Transverse colon (tissue), 4 donors: ENCODE results near the gene MIDN. TPM values are rescaled to one million over a fixed set of nuclear protein-coding genes. Genes with fewer than 3 reads are reported as not detected.
A peak's percentile ranks its signal among the peaks of the same experiment; 100 is the strongest.

ENCODE experiments used
- DNase-seq: peaks from one replicate; pipeline ENCODE4 v3.0.0-alpha.2; 2019
- H3K27ac ChIP-seq, 4 donors: fragments of 200-600 bp; sonication (generic); 2 replicates each; pipeline ENCODE4 v1.5.1; 2016 to 2018; ENCODE audit warnings: inconsistent platforms in 4 of 4
- H3K27me3 ChIP-seq: fragments of 200-600 bp; sonication (generic); 2 replicates; pipeline ENCODE4 v1.5.1; 2017; ENCODE audit warnings: inconsistent platforms
- H3K36me3 ChIP-seq, 4 donors: fragments of 200-600 bp; sonication (generic); 2 replicates each; pipeline ENCODE4 v1.5.1; 2017 to 2019; ENCODE audit warnings: inconsistent platforms in 4 of 4
- H3K4me1 ChIP-seq, 4 donors: fragments of 200-600 bp; sonication (generic); 2 replicates each; pipeline ENCODE4 v1.5.1; 2017 to 2020; ENCODE audit warnings: inconsistent platforms in 4 of 4
- H3K4me3 ChIP-seq, 4 donors: fragments of 200-600 bp; sonication (generic); 1 replicate in 1 of 4; 2 replicates in 3 of 4; pipeline versions ENCODE4 v1.5.1 to v1.6.1; 2017 to 2019; ENCODE audit warnings: inconsistent platforms in 4 of 4
- H3K9me3 ChIP-seq, 2 donors: fragments of 200-600 bp; sonication (generic); 2 replicates each; pipeline ENCODE4 v1.5.1; 2017 to 2019; ENCODE audit warnings: inconsistent platforms in 2 of 2
- EP300 ChIP-seq: sonication (generic); formaldehyde crosslinking; IDR thresholded peaks from one replicate; pipeline ENCODE4 v1.6.1; 2017; ENCODE audit warnings: antibody characterized with exemption, low read depth
- POLR2A ChIP-seq: fragments of 450-650 bp; IDR thresholded peaks from one replicate; pipeline ENCODE4 v1.6.1; 2016; ENCODE audit warnings: antibody characterized with exemption, mild to moderate bottlenecking, moderate library complexity
- POLR2AphosphoS5 ChIP-seq, 3 donors: sonication (generic); formaldehyde crosslinking; IDR thresholded peaks; one replicate each; pipeline ENCODE4 v1.6.1; 2016; ENCODE audit warnings: antibody characterized with exemption in 3 of 3
- WGBS, 2 donors: methylation state at CpG; one replicate each; pipeline ENCODE4 v1.1.5; 2018; ENCODE audit warnings: low coverage in 1 of 2; 5-methylcytosine and 5-hydroxymethylcytosine counted together
- in situ Hi-C, 4 donors: fragments of 200-750 bp; cut with MboI; loops; one replicate each; pipeline versions ENCODE4 v1.15.0 to v1.15.1; 2017; ENCODE audit warnings: low sequenced_read_pairs in 3 of 4, low pct_ligation_motif_present in 1 of 4, low pct_unique_long_range_greater_than_20kb in 1 of 4
- intact Hi-C: fragments of 100-400 bp; cut with DNase I; formaldehyde crosslinking; loops from one replicate; pipeline ENCODE4 v1.15.1; 2023; ENCODE audit warnings: low total_unique reads
- total RNA-seq, 4 donors: library from RNA; depleted of rRNA; stranded (reverse); fragments of >200 nt; gene quantifications; one replicate each; pipeline ENCODE4 v1.1.0, GENCODE V29; 2016
- TF ChIP-seq, protein P1 (sequence below), 5 experiments: fragments of 200-600 bp in 3 of 5; fragments of 450-650 bp in 2 of 5; sonication (generic) in 3 of 5; IDR thresholded peaks; 1 replicate in 2 of 5; 2 replicates in 3 of 5; pipeline ENCODE4 v1.5.1; 2016 to 2017; ENCODE audit warnings: antibody characterized with exemption in 5 of 5, inconsistent platforms in 3 of 5, mild to moderate bottlenecking in 2 of 5, moderate library complexity in 1 of 5

Gene MIDN
- total RNA-seq, 4 donors from 2014 or later, result 89.4 to 379 (median 116) TPM

DNA sequence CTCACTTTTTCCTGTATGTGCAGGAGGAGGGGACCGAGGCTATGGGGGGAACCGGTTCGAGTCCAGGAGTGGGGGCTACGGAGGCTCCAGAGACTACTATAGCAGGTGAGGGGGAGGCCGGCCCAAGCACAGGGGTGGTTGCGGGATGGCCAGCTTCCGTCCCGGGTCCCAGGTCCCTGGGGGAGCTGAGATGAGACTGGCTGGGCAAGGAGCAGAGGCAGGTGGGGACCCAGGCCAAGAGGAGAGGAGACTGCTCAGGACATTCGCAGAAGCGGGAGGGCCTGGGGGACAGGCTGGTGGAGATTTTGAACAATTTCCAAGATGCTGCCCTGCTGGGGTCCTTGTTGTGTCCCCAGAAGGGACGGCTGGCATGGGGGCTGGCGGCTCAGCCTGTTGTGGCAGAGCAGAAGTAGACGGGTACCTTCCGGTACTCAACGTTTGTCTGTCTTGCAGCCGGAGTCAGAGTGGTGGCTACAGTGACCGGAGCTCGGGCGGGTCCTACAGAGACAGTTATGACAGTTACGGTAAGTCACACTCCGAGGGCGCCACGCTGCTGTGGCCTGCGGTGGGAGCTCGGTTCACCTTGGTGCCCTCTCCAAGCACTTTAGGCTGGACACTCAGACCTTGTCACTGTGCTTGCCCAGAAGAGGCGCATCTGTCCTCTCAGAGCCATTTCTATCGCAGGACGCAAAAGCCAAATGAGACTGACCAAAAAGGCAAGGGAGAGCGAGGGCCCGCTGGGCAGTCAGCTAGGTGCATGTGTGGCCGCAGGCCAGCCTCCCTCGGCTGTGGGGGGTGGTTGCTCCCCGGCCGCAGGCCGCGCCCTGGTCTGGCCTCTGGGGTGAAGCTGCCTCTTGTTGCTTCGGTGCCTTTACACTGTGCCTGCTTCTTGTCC is 23.4 kb downstream of the MIDN start:
- H3K4me3 ChIP-seq, result peak overlapping the region in 1 of 4 donors; percentile 71
- peak overlapping the region; percentile 98 to 100 (median 100) for H3K27ac ChIP-seq
- in situ Hi-C loops (no loop called here), intact Hi-C loops (no loop called here)
- no peaks in the 10 kb centered on the region for H3K27me3 ChIP-seq
- peaks cover 72 to 84% (median 80%) of the 10 kb centered on the region in 4 donors for H3K4me1 ChIP-seq
- H3K9me3 ChIP-seq, result no peaks in the 10 kb centered on the region
- DNase-seq, result no peak
- WGBS, 2 donors, result 69 to 100% methylated on average over 5 to 37 of the region's 37 CpGs
- TF ChIP-seq POLR2AphosphoS5 (IDR thresholded peaks at IDR 0.05) (no peak), POLR2A (no peak)
- TF ChIP-seq, protein P1, sequence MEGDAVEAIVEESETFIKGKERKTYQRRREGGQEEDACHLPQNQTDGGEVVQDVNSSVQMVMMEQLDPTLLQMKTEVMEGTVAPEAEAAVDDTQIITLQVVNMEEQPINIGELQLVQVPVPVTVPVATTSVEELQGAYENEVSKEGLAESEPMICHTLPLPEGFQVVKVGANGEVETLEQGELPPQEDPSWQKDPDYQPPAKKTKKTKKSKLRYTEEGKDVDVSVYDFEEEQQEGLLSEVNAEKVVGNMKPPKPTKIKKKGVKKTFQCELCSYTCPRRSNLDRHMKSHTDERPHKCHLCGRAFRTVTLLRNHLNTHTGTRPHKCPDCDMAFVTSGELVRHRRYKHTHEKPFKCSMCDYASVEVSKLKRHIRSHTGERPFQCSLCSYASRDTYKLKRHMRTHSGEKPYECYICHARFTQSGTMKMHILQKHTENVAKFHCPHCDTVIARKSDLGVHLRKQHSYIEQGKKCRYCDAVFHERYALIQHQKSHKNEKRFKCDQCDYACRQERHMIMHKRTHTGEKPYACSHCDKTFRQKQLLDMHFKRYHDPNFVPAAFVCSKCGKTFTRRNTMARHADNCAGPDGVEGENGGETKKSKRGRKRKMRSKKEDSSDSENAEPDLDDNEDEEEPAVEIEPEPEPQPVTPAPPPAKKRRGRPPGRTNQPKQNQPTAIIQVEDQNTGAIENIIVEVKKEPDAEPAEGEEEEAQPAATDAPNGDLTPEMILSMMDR (IDR thresholded peaks at IDR 0.05), result no peak
- H3K36me3 ChIP-seq, result peaks cover 0 to 28% (median 13%) of the 10 kb centered on the region in 4 donors

GRCh38 chr19:1272423-1273262 is 24.3 kb downstream of the MIDN start:
- in situ Hi-C loops (no loop called here), intact Hi-C loops (no loop called here)
- Histone ChIP-seq H3K27ac (peak overlapping the region; percentile 98 to 100 (median 100)), H3K9me3 (no peaks in the 10 kb centered on the region), H3K4me1 (peaks cover 66 to 80% (median 78%) of the 10 kb centered on the region in 4 donors), H3K4me3 (peak overlapping the region in 1 of 4 donors; percentile 71), H3K36me3 (peaks cover 0 to 28% (median 13%) of the 10 kb centered on the region in 4 donors), H3K27me3 (no peaks in the 10 kb centered on the region)
- 59 to 67% methylated on average over 18 to 33 of the region's 33 CpGs for WGBS, 2 donors
- TF ChIP-seq, protein P1 (IDR thresholded peaks at IDR 0.05), result no peak
- TF ChIP-seq EP300, result no peak
- no peak for TF ChIP-seq POLR2A
- peak in 2 of 3 donors; percentile 7 to 41 for TF ChIP-seq POLR2AphosphoS5 (IDR thresholded peaks at IDR 0.05)
- DNase-seq, result no peak

DNA sequence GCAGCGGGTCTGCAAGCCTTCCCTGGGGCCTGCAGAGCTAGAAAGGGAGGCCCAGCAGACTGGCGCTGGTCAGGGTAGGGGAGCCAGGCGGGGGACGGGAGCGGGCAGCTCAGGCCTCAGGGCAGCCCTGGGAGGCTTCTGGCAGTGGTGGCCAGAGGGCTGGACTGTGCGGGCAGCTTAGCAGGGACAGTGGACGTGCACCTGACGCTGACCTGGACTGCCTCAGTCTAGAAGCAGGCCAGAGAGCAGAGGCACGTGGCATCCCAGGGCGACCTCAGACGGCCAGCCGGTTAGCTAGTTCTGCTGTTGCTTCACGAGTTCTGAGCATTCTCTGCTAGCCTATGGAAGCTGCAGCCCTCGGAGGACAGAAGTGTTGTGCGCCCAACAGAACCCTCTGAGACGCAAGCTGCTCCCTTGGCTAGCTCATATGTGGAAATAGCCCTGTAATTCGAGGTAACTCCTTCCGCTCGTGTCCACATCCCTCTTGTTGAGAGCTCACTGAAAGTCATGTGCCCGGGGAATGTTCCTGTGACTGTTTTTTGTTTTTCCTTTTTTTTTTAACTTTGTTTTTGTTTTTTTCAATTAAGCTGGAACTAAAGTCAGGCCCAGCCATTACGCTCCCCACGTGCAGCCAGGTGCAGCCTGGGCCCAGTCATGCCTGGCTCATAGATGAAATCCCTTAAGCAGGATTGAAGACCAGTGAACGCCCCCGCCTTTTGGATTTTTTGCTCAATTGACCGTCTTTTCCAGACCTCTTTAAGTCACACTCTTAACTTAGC is 25.1 kb downstream of the MIDN start:
- 73 to 77% methylated on average over 12 to 21 of the region's 25 CpGs for WGBS, 2 donors
- H3K4me3 ChIP-seq, result no peak overlapping the region
- H3K9me3 ChIP-seq, result no peaks in the 10 kb centered on the region
- H3K36me3 ChIP-seq, result peaks cover 0 to 28% (median 13%) of the 10 kb centered on the region in 4 donors
- in situ Hi-C loops (no loop called here), intact Hi-C loops (no loop called here)
- H3K27me3 ChIP-seq, result no peaks in the 10 kb centered on the region
- H3K4me1 ChIP-seq, result peaks cover 58 to 72% (median 70%) of the 10 kb centered on the region in 4 donors
- DNase-seq, result no peak
- H3K27ac ChIP-seq, result peak overlapping the region; percentile 98 to 100 (median 100)
- TF ChIP-seq EP300, result no peak
- TF ChIP-seq POLR2AphosphoS5 (IDR thresholded peaks at IDR 0.05), result peak in 1 of 3 donors; percentile 22
- no peak for TF ChIP-seq POLR2A
- TF ChIP-seq, protein P1 (IDR thresholded peaks at IDR 0.05), result no peak
